H9 (cell line): ENCODE data around the gene KLK13. TPM values are rescaled to one million over a fixed set of nuclear protein-coding genes. Genes with fewer than 3 reads are reported as not detected.

Source experiments
- DNase-seq: peaks from one replicate; pipeline ENCODE4 v3.0.0-alpha.2; 2017
- H2AFZ ChIP-seq: one replicate; pipeline ENCODE4 v1.6.1; 2013; ENCODE audit warnings: mild to moderate bottlenecking, low read length, control low read depth, moderate library complexity
- H2AK5ac ChIP-seq: 2 replicates; pipeline ENCODE4 v1.6.1; 2013; ENCODE audit warnings: low read length, control low read depth, mixed read lengths; ENCODE audit not compliant: insufficient read length
- H2BK120ac ChIP-seq: one replicate; pipeline ENCODE4 v1.6.1; 2013; ENCODE audit warnings: low read depth, mild to moderate bottlenecking, low read length, control low read depth, inconsistent platforms; ENCODE audit not compliant: poor library complexity, severe bottlenecking
- H2BK12ac ChIP-seq: 2 replicates; pipeline ENCODE4 v1.6.1; 2013; ENCODE audit warnings: low read length, control low read depth, mixed read lengths, low read depth; ENCODE audit not compliant: insufficient read length
- H2BK15ac ChIP-seq: 2 replicates; pipeline ENCODE4 v1.6.1; 2013; ENCODE audit warnings: low read depth, low read length, control low read depth
- H2BK20ac ChIP-seq: one replicate; pipeline ENCODE4 v1.6.1; 2013; ENCODE audit warnings: low read depth, mild to moderate bottlenecking, low read length, control low read depth, inconsistent platforms; ENCODE audit not compliant: poor library complexity, severe bottlenecking
- H2BK5ac ChIP-seq: 2 replicates; pipeline ENCODE4 v1.6.1; 2013; ENCODE audit warnings: low read length, control low read depth, mixed read lengths; ENCODE audit not compliant: insufficient read length
- H3K14ac ChIP-seq: 2 replicates; pipeline ENCODE4 v1.6.1; 2013; ENCODE audit warnings: low read length, control low read depth; ENCODE audit not compliant: insufficient read depth
- H3K18ac ChIP-seq: 2 replicates; pipeline ENCODE4 v1.6.1; 2013; ENCODE audit warnings: low read depth, mild to moderate bottlenecking, mixed read lengths, low read length, control low read depth; ENCODE audit not compliant: insufficient read length
- H3K23ac ChIP-seq: 2 replicates; pipeline ENCODE4 v1.6.1; 2013; ENCODE audit warnings: low read length, control low read depth, mixed read lengths, low read depth; ENCODE audit not compliant: insufficient read length
- H3K23me2 ChIP-seq: 2 replicates; pipeline ENCODE4 v1.6.1; 2013; ENCODE audit warnings: low read depth, mild to moderate bottlenecking, mixed read lengths, low read length, control low read depth; ENCODE audit not compliant: insufficient read length, poor library complexity, severe bottlenecking
- H3K27ac ChIP-seq: 2 replicates; pipeline ENCODE4 v1.5.1; 2013; ENCODE audit warnings: low read length, control low read depth, mixed read lengths, low read depth; ENCODE audit not compliant: insufficient read length
- H3K27me3 ChIP-seq: 2 replicates; pipeline ENCODE4 v1.6.1; 2013; ENCODE audit warnings: low read length, control low read depth, inconsistent platforms; ENCODE audit not compliant: insufficient read depth
- H3K4ac ChIP-seq: 2 replicates; pipeline ENCODE4 v1.6.1; 2013; ENCODE audit warnings: low read depth, mild to moderate bottlenecking, control low read depth, inconsistent platforms, low read length, moderate library complexity
- H3K4me1 ChIP-seq: 2 replicates; pipeline ENCODE4 v1.6.1; 2013; ENCODE audit warnings: low read length, control low read depth, inconsistent platforms; ENCODE audit not compliant: insufficient read depth
- H3K4me2 ChIP-seq: 2 replicates; pipeline ENCODE4 v1.6.1; 2013; ENCODE audit warnings: low read length, control low read depth, mixed read lengths; ENCODE audit not compliant: insufficient read length, insufficient read depth
- H3K56ac ChIP-seq: 2 replicates; pipeline ENCODE4 v1.6.1; 2013; ENCODE audit warnings: low read depth, mild to moderate bottlenecking, mixed read lengths, low read length, control low read depth; ENCODE audit not compliant: insufficient read length
- H3K79me1 ChIP-seq: 2 replicates; pipeline ENCODE4 v1.6.1; 2013; ENCODE audit warnings: low read depth, mild to moderate bottlenecking, moderate library complexity, low read length, control low read depth, inconsistent platforms; ENCODE audit not compliant: insufficient read depth, poor library complexity, severe bottlenecking
- H3K79me2 ChIP-seq: 2 replicates; pipeline ENCODE4 v1.6.1; 2013; ENCODE audit warnings: low read length, control low read depth, inconsistent platforms; ENCODE audit not compliant: insufficient read depth
- H3K9ac ChIP-seq: 2 replicates; pipeline ENCODE4 v1.6.1; 2013; ENCODE audit warnings: low read length, control low read depth, mixed read lengths; ENCODE audit not compliant: insufficient read length; ENCODE audit errors: extremely low read depth
- H3K9me3 ChIP-seq: one replicate; pipeline ENCODE4 v1.6.1; 2013; ENCODE audit warnings: low read depth, low read length, inconsistent platforms; ENCODE audit not compliant: control insufficient read depth
- H3T11ph ChIP-seq: one replicate; pipeline ENCODE4 v1.6.1; 2013; ENCODE audit warnings: mild to moderate bottlenecking, low read length, control low read depth, inconsistent platforms
- H4K20me1 ChIP-seq: one replicate; pipeline ENCODE4 v1.6.1; 2013; ENCODE audit not compliant: control insufficient read depth, insufficient read length, insufficient read depth
- H4K5ac ChIP-seq: 2 replicates; pipeline ENCODE4 v1.6.1; 2013; ENCODE audit warnings: low read depth, mild to moderate bottlenecking, mixed read lengths, low read length, control low read depth; ENCODE audit not compliant: insufficient read length
- H4K8ac ChIP-seq: replicated peaks from 2 replicates; pipeline ENCODE4 v1.6.1; 2013; ENCODE audit warnings: low read length, control low read depth, mixed read lengths, low read depth; ENCODE audit not compliant: insufficient read length
- H4K91ac ChIP-seq: 2 replicates; pipeline ENCODE4 v1.6.1; 2013; ENCODE audit warnings: low read depth, mild to moderate bottlenecking, moderate library complexity, mixed read lengths, low read length, control low read depth; ENCODE audit not compliant: insufficient read length
- H3K27ac Mint-ChIP-seq, 3 experiments: 2 replicates in 2 of 3; 3 replicates in 1 of 3; pipeline ENCODE4 v1.8.0; 2020 to 2021; ENCODE audit warnings: mixed read lengths in 3 of 3, mild to moderate bottlenecking in 1 of 3, moderate library complexity in 1 of 3
- H3K27me3 Mint-ChIP-seq: 2 replicates; pipeline ENCODE4 v1.8.0; 2021; ENCODE audit warnings: low read depth, mild to moderate bottlenecking, moderate library complexity, mixed read lengths
- H3K36me3 Mint-ChIP-seq, 3 experiments: 2 replicates in 2 of 3; 3 replicates in 1 of 3; pipeline ENCODE4 v1.8.0; 2020 to 2021; ENCODE audit warnings: low read depth in 3 of 3, mixed read lengths in 3 of 3; ENCODE audit not compliant: insufficient read depth in 1 of 3
- H3K4me1 Mint-ChIP-seq, 2 experiments: 2 replicates each; pipeline ENCODE4 v1.8.0; 2020; ENCODE audit warnings: mixed read lengths in 2 of 2
- H3K4me3 Mint-ChIP-seq, 2 experiments: 2 replicates in 1 of 2; 3 replicates in 1 of 2; pipeline ENCODE4 v1.8.0; 2020 to 2021; ENCODE audit warnings: mild to moderate bottlenecking in 2 of 2, mixed read lengths in 2 of 2, moderate library complexity in 1 of 2
- H3K9me3 Mint-ChIP-seq, 2 experiments: 2 replicates in 1 of 2; 3 replicates in 1 of 2; pipeline ENCODE4 v1.8.0; 2020; ENCODE audit warnings: mild to moderate bottlenecking in 2 of 2, mixed read lengths in 2 of 2, moderate library complexity in 1 of 2
- CTCF ChIP-seq: fragments of 200-600 bp; sonication (generic); conservative IDR thresholded peaks from 3 replicates; pipeline ENCODE4 v1.8.0; 2021; ENCODE audit warnings: antibody characterized with exemption, mild to moderate bottlenecking
- WGBS: extraction: QIAGEN DNeasy Blood & Tissue Kit; methylation state at CpG from one replicate; pipeline ENCODE4 v1.1.7; 2013; ENCODE audit warnings: missing lambda C conversion rate, low lambda C conversion rate, mixed read lengths; ENCODE audit not compliant: insufficient read length; ENCODE audit errors: extremely low coverage; 5-methylcytosine and 5-hydroxymethylcytosine counted together
- total RNA-seq: library from RNA; stranded (reverse); gene quantifications from 2 replicates; pipeline ENCODE4 v1.2.1, GENCODE V29; 2021

Gene KLK13
- total RNA-seq, 1 experiment from 2014 or later: 4.2 TPM

- Histone ChIP-seq H3K27ac (no peak overlapping the region), H3K4me1 (no peaks in the 10 kb centered on the region), H3K27me3 (no peaks in the 10 kb centered on the region), H3K9me3 (no peaks in the 10 kb centered on the region), H3K4ac (no peak overlapping the region), H3K9ac (no peak overlapping the region), H3K56ac (no peak overlapping the region), H3K79me1 (no peaks in the 10 kb centered on the region), H4K91ac (no peak overlapping the region), H3K23ac (no peak overlapping the region), H4K5ac (no peak overlapping the region), H2BK15ac (no peak overlapping the region), H2AK5ac (no peak overlapping the region), H4K8ac (no peak overlapping the region), H3K18ac (no peak overlapping the region), H3T11ph (no peak overlapping the region), H3K4me2 (no peak overlapping the region), H2BK120ac (no peak overlapping the region), H2BK20ac (no peak overlapping the region), H2BK5ac (no peak overlapping the region), H2AFZ (no peak overlapping the region), H3K14ac (no peak overlapping the region), H3K79me2 (no peaks in the 10 kb centered on the region), H4K20me1 (no peaks in the 10 kb centered on the region), H3K23me2 (no peaks in the 10 kb centered on the region), H2BK12ac (no peak overlapping the region)
- no peak for TF ChIP-seq CTCF
- Mint-ChIP-seq H3K9me3 (no peaks in the 10 kb centered on the region), H3K4me1 (peaks cover 17 to 28% of the 10 kb centered on the region in 2 experiments), H3K4me3 (no peak overlapping the region), H3K27ac (no peak overlapping the region), H3K36me3 (no peaks in the 10 kb centered on the region; a peak in 1 of 7 replicates), H3K27me3 (peaks cover 5% of the 10 kb centered on the region)
- no peak for DNase-seq
- no CpG with 5 or more reads among the region's 16 CpGs for WGBS
Measured at GRCh38 chr19:51091895-51092873, 27.3 kb upstream of the KLK13 start.
